H1 (cell line): Measurements from ENCODE around the gene DYNLT2. TPM values are rescaled to one million over a fixed set of nuclear protein-coding genes. Genes with fewer than 3 reads are reported as not detected.

Experiments used
- polyA plus RNA-seq, 7 experiments: library from polyadenylated mRNA; depleted of rRNA in 3 of 7; stranded (reverse) in 5 of 7; unstranded in 2 of 7; fragments of >200 nt in 5 of 7; fragments of 200-250 nt in 2 of 7; gene quantifications; 1 replicate in 5 of 7; 2 replicates in 1 of 7; 4 replicates in 1 of 7; pipeline versions ENCODE4 v1.2.1 to v1.2.3, GENCODE V29; 2011 to 2013; ENCODE audit warnings: missing spikeins in 2 of 7, mixed read lengths in 2 of 7
- total RNA-seq: library from RNA; stranded (reverse); fragmentation: NEBNext Ultra II Directional; extraction: Animal tissue kit (Norgen Biotek cat#: 25700); gene quantifications from 2 replicates; pipeline ENCODE4 v1.2.1, GENCODE V29; 2021

Gene DYNLT2
- total and polyA plus RNA-seq, 2 of the 8 experiments (the other 6 are each of a cell fraction or from before 2014, with no cell fraction given), result 0.48 to 1.8 TPM

Other genes with a start within 250 kb of the DYNLT2 start
- 64.7 and 68.6 TPM in 2 replicates for gene WDR27, start 49.5 kb downstream of the DYNLT2 start, total RNA-seq
- gene WDR27, start 49.5 kb downstream of the DYNLT2 start, polyA plus RNA-seq (2011; rRNA removed), result 53.6 and 77.6 TPM in 2 replicates
- 29.1 and 30.6 TPM in 2 replicates for gene C6orf120, start 49.4 kb downstream of the DYNLT2 start, total RNA-seq
- 16.2 and 21.2 TPM in 2 replicates for gene C6orf120, start 49.4 kb downstream of the DYNLT2 start, polyA plus RNA-seq (2011; rRNA removed)
- gene PHF10, start 27.1 kb downstream of the DYNLT2 start, total RNA-seq, result 50.0 and 51.1 TPM in 2 replicates
- gene PHF10, start 27.1 kb downstream of the DYNLT2 start, polyA plus RNA-seq (2011; rRNA removed), result 8.9 and 15.6 TPM in 2 replicates
- gene ERMARD, start 50 bp upstream of the DYNLT2 start, total RNA-seq, result 11.2 and 12.2 TPM in 2 replicates
- gene ERMARD, start 50 bp upstream of the DYNLT2 start, polyA plus RNA-seq (2011; rRNA removed), result 25.6 and 27.3 TPM in 2 replicates